ENCODE results near the gene PPP2R5C. TPM values are rescaled to one million over a fixed set of nuclear protein-coding genes. Genes with fewer than 3 reads are reported as not detected.

PPP2R5C gene
- polyA plus RNA-seq, 4 donors: 59.6 to 90.8 (median 74.2) TPM

GRCh38 chr14:101815994-101816393 lies 54.5 kb downstream of the PPP2R5C start:
- Histone ChIP-seq H3K27ac (ENCODE audit: low read depth in 1 of 3, low read length in 2 of 3) (peak overlapping the region in 1 of 3 donors; percentile 57), H3K4me1 (ENCODE audit: control insufficient read depth in 3 of 3, insufficient read depth in 2 of 3, low read depth in 1 of 3, low read length in 2 of 3) (peaks cover 3 to 12% (median 5%) of the 10 kb centered on the region in 3 donors)

GRCh38 chr14:101817501-101818001 lies 56.0 kb downstream of the PPP2R5C start:
- 56 to 75% (median 68%) methylated on average over 11 of the region's 11 CpGs for WGBS, 3 donors
- DNase-seq (no peak), FAIRE-seq (no peak)
- Histone ChIP-seq H3K4me1 (ENCODE audit: control insufficient read depth in 3 of 3, insufficient read depth in 2 of 3, low read depth in 1 of 3, low read length in 2 of 3) (peaks cover 0 to 8% (median 2%) of the 10 kb centered on the region in 3 donors), H3K36me3 (ENCODE audit: control insufficient read depth in 3 of 3, insufficient read depth in 2 of 3, low read depth in 1 of 3, low read length in 3 of 3) (peaks cover 0 to 22% (median 0%) of the 10 kb centered on the region in 3 donors), H3K27me3 (ENCODE audit: control insufficient read depth in 3 of 3, insufficient read depth in 3 of 3, low read length in 3 of 3) (no peaks in the 10 kb centered on the region), H3K27ac (ENCODE audit: low read depth in 1 of 3, low read length in 2 of 3) (peak overlapping the region in 2 of 3 donors; percentile 59 to 88), H3K9me3 (ENCODE audit: control insufficient read depth in 2 of 2, insufficient read depth in 1 of 2, low read depth in 1 of 2, low read length in 1 of 2) (no peaks in the 10 kb centered on the region), H3K4me3 (ENCODE audit: low read depth in 1 of 3, low read length in 3 of 3) (no peak overlapping the region)

More at GRCh38 chr14:101815994-101816393, 54.5 kb downstream of the PPP2R5C start:
- DNase-seq (no peak), FAIRE-seq (no peak)
- Histone ChIP-seq H3K4me3 (ENCODE audit: low read depth in 1 of 3, low read length in 3 of 3) (no peak overlapping the region), H3K27me3 (ENCODE audit: control insufficient read depth in 3 of 3, insufficient read depth in 3 of 3, low read length in 3 of 3) (no peaks in the 10 kb centered on the region), H3K36me3 (ENCODE audit: control insufficient read depth in 3 of 3, insufficient read depth in 2 of 3, low read depth in 1 of 3, low read length in 3 of 3) (peaks cover 0 to 24% (median 0%) of the 10 kb centered on the region in 3 donors), H3K9me3 (ENCODE audit: control insufficient read depth in 2 of 2, insufficient read depth in 1 of 2, low read depth in 1 of 2, low read length in 1 of 2) (no peaks in the 10 kb centered on the region)
- 84 to 91% (median 88%) methylated on average over 10 of the region's 10 CpGs for WGBS, 3 donors

- DNase-seq: peak in 1 of 2 donors; percentile 52
- H3K4me1 ChIP-seq (ENCODE audit: control insufficient read depth in 3 of 3, insufficient read depth in 2 of 3, low read depth in 1 of 3, low read length in 2 of 3): peaks cover 0 to 3% (median 0%) of the 10 kb centered on the region in 3 donors
- FAIRE-seq: no peak
- H3K9me3 ChIP-seq (ENCODE audit: control insufficient read depth in 2 of 2, insufficient read depth in 1 of 2, low read depth in 1 of 2, low read length in 1 of 2): no peaks in the 10 kb centered on the region
- H3K27ac ChIP-seq (ENCODE audit: low read depth in 1 of 3, low read length in 2 of 3): peak overlapping the region in 2 of 3 donors; percentile 71 to 89
- H3K36me3 ChIP-seq (ENCODE audit: control insufficient read depth in 3 of 3, insufficient read depth in 2 of 3, low read depth in 1 of 3, low read length in 3 of 3): peaks cover 0 to 20% (median 3%) of the 10 kb centered on the region in 3 donors
- H3K4me3 ChIP-seq (ENCODE audit: low read depth in 1 of 3, low read length in 3 of 3): no peak overlapping the region
- WGBS, 3 donors: 70 to 89% (median 82%) methylated on average over 16 of the region's 16 CpGs
- no peaks in the 10 kb centered on the region for H3K27me3 ChIP-seq (ENCODE audit: control insufficient read depth in 3 of 3, insufficient read depth in 3 of 3, low read length in 3 of 3)
Measured at GRCh38 chr14:101819251-101819990, 57.9 kb downstream of the PPP2R5C start.

GRCh38 chr14:101820283-101820798 lies 58.8 kb downstream of the PPP2R5C start:
- Histone ChIP-seq H3K4me1 (ENCODE audit: control insufficient read depth in 3 of 3, insufficient read depth in 2 of 3, low read depth in 1 of 3, low read length in 2 of 3) (peaks cover 0 to 3% (median 0%) of the 10 kb centered on the region in 3 donors), H3K36me3 (ENCODE audit: control insufficient read depth in 3 of 3, insufficient read depth in 2 of 3, low read depth in 1 of 3, low read length in 3 of 3) (peaks cover 0 to 22% (median 3%) of the 10 kb centered on the region in 3 donors), H3K27me3 (ENCODE audit: control insufficient read depth in 3 of 3, insufficient read depth in 3 of 3, low read length in 3 of 3) (no peaks in the 10 kb centered on the region), H3K4me3 (ENCODE audit: low read depth in 1 of 3, low read length in 3 of 3) (peak overlapping the region in 1 of 3 donors; percentile 4), H3K9me3 (ENCODE audit: control insufficient read depth in 2 of 2, insufficient read depth in 1 of 2, low read depth in 1 of 2, low read length in 1 of 2) (no peaks in the 10 kb centered on the region), H3K27ac (ENCODE audit: low read depth in 1 of 3, low read length in 2 of 3) (peak overlapping the region in 2 of 3 donors; percentile 52 to 89)
- FAIRE-seq (no peak), DNase-seq (no peak)
- 73 to 88% (median 75%) methylated on average over 10 of the region's 10 CpGs for WGBS, 3 donors

- Histone ChIP-seq H3K9me3 (ENCODE audit: control insufficient read depth in 2 of 2, insufficient read depth in 1 of 2, low read depth in 1 of 2, low read length in 1 of 2) (no peaks in the 10 kb centered on the region), H3K4me3 (ENCODE audit: low read depth in 1 of 3, low read length in 3 of 3) (no peak overlapping the region), H3K27me3 (ENCODE audit: control insufficient read depth in 3 of 3, insufficient read depth in 3 of 3, low read length in 3 of 3) (no peaks in the 10 kb centered on the region), H3K27ac (ENCODE audit: low read depth in 1 of 3, low read length in 2 of 3) (peak overlapping the region in 1 of 3 donors; percentile 83), H3K4me1 (ENCODE audit: control insufficient read depth in 3 of 3, insufficient read depth in 2 of 3, low read depth in 1 of 3, low read length in 2 of 3) (peaks cover 0 to 3% (median 0%) of the 10 kb centered on the region in 3 donors), H3K36me3 (ENCODE audit: control insufficient read depth in 3 of 3, insufficient read depth in 2 of 3, low read depth in 1 of 3, low read length in 3 of 3) (peaks cover 0 to 23% (median 3%) of the 10 kb centered on the region in 3 donors)
- FAIRE-seq (no peak), DNase-seq (no peak)
- WGBS, 3 donors: 85 to 95% (median 86%) methylated on average over 11 of the region's 11 CpGs
Measured at GRCh38 chr14:101821528-101821927, 60.0 kb downstream of the PPP2R5C start.

GRCh38 chr14:101823066-101823465 lies 61.6 kb downstream of the PPP2R5C start:
- peak in 1 of 2 donors; percentile 34 for DNase-seq
- no peak for FAIRE-seq
- WGBS, 3 donors: 47 to 63% (median 50%) methylated on average over 9 of the region's 9 CpGs
- peak overlapping the region in 1 of 3 donors; percentile 48 for H3K4me3 ChIP-seq (ENCODE audit: low read depth in 1 of 3, low read length in 3 of 3)
- H3K9me3 ChIP-seq (ENCODE audit: control insufficient read depth in 2 of 2, insufficient read depth in 1 of 2, low read depth in 1 of 2, low read length in 1 of 2): no peaks in the 10 kb centered on the region
- H3K27ac ChIP-seq (ENCODE audit: low read depth in 1 of 3, low read length in 2 of 3): peak overlapping the region; percentile 62 to 91 (median 72)
- H3K27me3 ChIP-seq (ENCODE audit: control insufficient read depth in 3 of 3, insufficient read depth in 3 of 3, low read length in 3 of 3): no peaks in the 10 kb centered on the region
- peaks cover 0 to 30% (median 3%) of the 10 kb centered on the region in 3 donors for H3K36me3 ChIP-seq (ENCODE audit: control insufficient read depth in 3 of 3, insufficient read depth in 2 of 3, low read depth in 1 of 3, low read length in 3 of 3)
- H3K4me1 ChIP-seq (ENCODE audit: control insufficient read depth in 3 of 3, insufficient read depth in 2 of 3, low read depth in 1 of 3, low read length in 2 of 3): peaks cover 0 to 4% (median 0%) of the 10 kb centered on the region in 3 donors

GRCh38 chr14:101823511-101824120 lies 62.1 kb downstream of the PPP2R5C start:
- Histone ChIP-seq H3K27me3 (ENCODE audit: control insufficient read depth in 3 of 3, insufficient read depth in 3 of 3, low read length in 3 of 3) (no peaks in the 10 kb centered on the region), H3K27ac (ENCODE audit: low read depth in 1 of 3, low read length in 2 of 3) (peak overlapping the region; percentile 62 to 91 (median 72)), H3K9me3 (ENCODE audit: control insufficient read depth in 2 of 2, insufficient read depth in 1 of 2, low read depth in 1 of 2, low read length in 1 of 2) (no peaks in the 10 kb centered on the region), H3K36me3 (ENCODE audit: control insufficient read depth in 3 of 3, insufficient read depth in 2 of 3, low read depth in 1 of 3, low read length in 3 of 3) (peaks cover 0 to 31% (median 3%) of the 10 kb centered on the region in 3 donors), H3K4me3 (ENCODE audit: low read depth in 1 of 3, low read length in 3 of 3) (peak overlapping the region in 2 of 3 donors; percentile 31 to 48), H3K4me1 (ENCODE audit: control insufficient read depth in 3 of 3, insufficient read depth in 2 of 3, low read depth in 1 of 3, low read length in 2 of 3) (peaks cover 0 to 4% (median 0%) of the 10 kb centered on the region in 3 donors)
- DNase-seq (peak; percentile 15 to 48), FAIRE-seq (no peak)
- WGBS, 3 donors: 42 to 60% (median 50%) methylated on average over 12 of the region's 12 CpGs

- no peak for DNase-seq
- Histone ChIP-seq H3K36me3 (ENCODE audit: control insufficient read depth in 3 of 3, insufficient read depth in 2 of 3, low read depth in 1 of 3, low read length in 3 of 3) (peaks cover 0 to 31% (median 6%) of the 10 kb centered on the region in 3 donors), H3K4me1 (ENCODE audit: control insufficient read depth in 3 of 3, insufficient read depth in 2 of 3, low read depth in 1 of 3, low read length in 2 of 3) (peaks cover 0 to 4% (median 0%) of the 10 kb centered on the region in 3 donors), H3K4me3 (ENCODE audit: low read depth in 1 of 3, low read length in 3 of 3) (peak overlapping the region in 1 of 3 donors; percentile 48), H3K9me3 (ENCODE audit: control insufficient read depth in 2 of 2, insufficient read depth in 1 of 2, low read depth in 1 of 2, low read length in 1 of 2) (no peaks in the 10 kb centered on the region), H3K27ac (ENCODE audit: low read depth in 1 of 3, low read length in 2 of 3) (peak overlapping the region; percentile 62 to 91 (median 66)), H3K27me3 (ENCODE audit: control insufficient read depth in 3 of 3, insufficient read depth in 3 of 3, low read length in 3 of 3) (no peaks in the 10 kb centered on the region)
- no peak for FAIRE-seq
- WGBS, 3 donors: 35 to 83% (median 51%) methylated on average over 3 of the region's 3 CpGs
Measured at GRCh38 chr14:101824339-101824727, 62.8 kb downstream of the PPP2R5C start.
